SW 1271 (cell line): ENCODE data around the gene FBXO44.
A peak's percentile ranks its signal among the peaks of the same experiment; 100 is the strongest.

Source experiments
- DNase-seq, 2 experiments: peaks; one replicate each; lab custom pipeline; 2025; lab: John Stamatoyannopoulos, UW

The FBXO44 gene

DNA sequence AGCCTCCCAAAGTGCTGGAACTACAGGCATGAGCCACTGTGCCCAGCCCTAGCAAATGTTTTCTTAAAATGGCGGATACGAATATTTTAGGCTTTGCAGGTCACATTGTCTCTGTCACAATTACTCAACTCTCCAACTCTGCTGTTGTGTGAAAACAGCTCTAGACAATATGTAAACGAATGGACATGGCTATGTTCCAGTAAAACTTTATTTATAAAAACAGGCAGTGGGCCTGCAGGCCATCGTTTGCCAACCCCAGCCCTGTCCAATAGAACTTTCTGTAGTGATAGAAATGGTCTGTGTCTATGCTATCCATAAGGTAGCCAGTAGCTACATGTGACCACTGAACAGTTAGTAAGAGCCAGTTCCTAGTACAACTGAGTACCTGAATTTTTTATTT is 5.1 kb downstream of the FBXO44 start:
- no peak for DNase-seq

DNA sequence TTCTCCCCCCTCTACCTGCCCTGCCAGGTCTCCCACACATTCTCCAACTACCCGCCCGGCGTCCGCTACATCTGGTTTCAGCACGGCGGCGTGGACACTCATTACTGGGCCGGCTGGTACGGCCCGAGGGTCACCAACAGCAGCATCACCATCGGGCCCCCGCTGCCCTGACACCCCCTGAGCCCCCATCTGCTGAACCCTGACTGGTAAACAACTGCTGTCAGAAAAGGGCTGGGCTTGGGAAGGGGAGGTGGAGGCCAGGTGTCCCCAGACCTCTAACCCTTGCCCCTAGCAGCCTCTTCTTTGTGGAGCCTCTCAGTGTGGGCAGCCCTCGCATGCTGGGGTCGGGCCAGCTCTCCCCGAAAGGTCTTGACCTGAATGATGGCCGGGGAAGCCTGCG is 6.4 kb downstream of the FBXO44 start:
- DNase-seq = no peak

DNA sequence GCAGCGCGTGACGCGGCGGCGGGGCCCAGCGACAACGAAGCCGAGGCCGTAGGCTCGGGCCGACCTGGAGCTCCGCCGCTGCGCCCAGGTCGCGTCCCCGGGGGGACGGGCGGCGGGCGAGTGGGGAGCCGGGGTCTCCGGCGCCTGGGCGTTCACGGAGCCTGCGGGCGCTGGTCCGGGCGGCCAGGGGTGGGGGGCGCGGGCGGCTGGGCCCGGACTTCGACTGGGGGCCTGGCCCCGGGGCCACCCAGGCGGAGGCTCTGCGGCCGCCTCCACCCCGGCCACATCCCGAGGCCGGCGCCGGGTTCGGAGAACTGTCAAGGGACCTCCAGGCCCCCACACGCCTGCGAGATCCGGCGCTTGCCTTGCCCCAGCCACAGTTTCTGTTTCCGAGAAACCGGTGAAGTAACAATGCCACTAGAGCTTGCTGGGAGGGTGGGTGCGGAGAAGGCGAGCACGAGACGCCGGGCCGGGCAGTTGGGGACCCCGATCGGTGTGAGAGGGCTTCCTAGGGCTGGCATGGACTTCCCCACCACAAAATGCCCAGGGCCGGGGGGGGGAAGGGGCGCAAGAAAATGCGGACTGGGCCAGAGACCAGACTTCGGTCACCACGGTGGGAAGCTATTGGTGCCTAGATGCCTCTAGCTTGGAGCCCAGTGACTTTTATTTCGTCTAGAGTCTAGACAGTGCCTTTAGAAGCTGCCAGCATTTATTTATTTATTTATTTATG is 9.8 kb downstream of the FBXO44 start:
- no peak for DNase-seq

DNA sequence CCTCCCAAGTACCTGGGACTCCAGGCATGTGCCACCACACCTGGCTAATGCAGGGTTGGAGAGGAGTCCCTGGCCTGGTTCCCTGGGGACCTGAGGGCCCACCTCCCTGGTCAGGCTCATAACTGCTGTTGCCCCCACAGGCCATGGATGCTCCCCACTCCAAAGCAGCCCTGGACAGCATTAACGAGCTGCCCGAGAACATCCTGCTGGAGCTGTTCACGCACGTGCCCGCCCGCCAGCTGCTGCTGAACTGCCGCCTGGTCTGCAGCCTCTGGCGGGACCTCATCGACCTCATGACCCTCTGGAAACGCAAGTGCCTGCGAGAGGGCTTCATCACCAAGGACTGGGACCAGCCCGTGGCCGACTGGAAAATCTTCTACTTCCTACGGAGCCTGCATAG is 13.8 kb downstream of the FBXO44 start:
- no peak for DNase-seq

DNA sequence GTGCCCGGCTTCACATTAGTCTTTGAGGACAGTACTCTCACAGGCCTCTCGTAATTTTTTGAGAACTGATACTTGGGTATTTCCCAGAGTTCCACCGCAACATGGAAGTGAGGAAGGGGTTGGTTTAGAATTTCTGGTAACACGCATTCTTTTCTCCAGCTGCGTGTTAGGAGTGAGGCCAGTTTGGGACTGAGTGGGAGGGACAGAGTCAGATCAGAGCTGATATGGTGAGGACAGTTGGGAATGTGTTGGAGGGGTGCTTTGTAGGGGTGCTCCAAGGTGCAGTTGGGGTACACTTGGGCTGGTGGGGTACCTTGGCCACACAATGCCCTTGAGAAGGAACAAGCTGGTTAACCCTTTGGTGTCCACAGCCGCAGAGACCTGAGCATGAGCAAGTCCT is 16.1 kb downstream of the FBXO44 start:
- DNase-seq = no peak

DNA sequence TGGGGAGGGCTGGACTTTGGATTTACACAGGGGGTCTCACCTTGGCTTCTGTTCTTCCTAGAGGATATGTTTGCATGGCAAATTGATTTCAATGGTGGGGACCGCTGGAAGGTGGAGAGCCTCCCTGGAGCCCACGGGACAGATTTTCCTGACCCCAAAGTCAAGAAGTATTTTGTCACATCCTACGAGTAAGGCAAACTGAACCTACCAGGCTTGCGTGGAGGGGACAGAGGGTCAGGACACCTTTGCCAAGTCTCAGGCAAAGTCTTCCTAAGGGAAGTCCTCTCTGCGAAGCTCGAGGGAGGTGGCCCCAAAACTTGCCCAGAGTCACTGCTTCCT is 16.5 kb downstream of the FBXO44 start:
- no peak for DNase-seq

DNA sequence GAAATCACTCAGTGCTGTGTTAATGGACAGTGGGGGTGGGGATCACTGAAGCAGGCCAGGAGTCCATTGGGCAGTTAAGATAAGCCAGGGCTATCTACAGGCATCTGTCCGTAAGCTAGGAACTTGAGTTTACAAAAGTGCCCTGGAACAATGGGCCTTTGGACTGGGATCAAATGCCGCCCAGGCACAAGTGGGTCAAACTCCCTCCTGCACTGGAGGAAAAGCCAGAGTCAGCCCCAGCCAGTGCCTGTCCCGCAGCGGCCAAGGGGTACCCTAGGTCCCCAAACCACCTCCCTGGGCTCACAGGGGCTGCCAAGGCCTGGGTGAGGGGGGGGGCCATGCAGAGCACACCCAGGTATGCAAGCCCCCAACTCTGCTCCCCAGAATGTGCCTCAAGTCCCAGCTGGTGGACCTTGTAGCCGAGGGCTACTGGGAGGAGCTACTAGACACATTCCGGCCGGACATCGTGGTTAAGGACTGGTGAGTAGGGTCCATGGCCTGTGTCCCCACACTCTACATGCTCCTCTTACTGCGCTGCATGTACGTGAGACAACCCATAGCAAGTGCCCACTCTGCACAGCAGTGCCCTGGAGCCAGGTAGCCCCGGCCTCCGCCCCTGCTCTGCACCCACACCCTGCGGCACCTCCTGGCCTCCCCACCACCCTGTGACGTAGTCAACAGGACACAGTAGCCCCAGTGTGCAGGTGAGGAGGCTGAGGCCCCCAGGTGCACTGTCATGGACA is 17.0 kb downstream of the FBXO44 start:
- DNase-seq = no peak

DNA sequence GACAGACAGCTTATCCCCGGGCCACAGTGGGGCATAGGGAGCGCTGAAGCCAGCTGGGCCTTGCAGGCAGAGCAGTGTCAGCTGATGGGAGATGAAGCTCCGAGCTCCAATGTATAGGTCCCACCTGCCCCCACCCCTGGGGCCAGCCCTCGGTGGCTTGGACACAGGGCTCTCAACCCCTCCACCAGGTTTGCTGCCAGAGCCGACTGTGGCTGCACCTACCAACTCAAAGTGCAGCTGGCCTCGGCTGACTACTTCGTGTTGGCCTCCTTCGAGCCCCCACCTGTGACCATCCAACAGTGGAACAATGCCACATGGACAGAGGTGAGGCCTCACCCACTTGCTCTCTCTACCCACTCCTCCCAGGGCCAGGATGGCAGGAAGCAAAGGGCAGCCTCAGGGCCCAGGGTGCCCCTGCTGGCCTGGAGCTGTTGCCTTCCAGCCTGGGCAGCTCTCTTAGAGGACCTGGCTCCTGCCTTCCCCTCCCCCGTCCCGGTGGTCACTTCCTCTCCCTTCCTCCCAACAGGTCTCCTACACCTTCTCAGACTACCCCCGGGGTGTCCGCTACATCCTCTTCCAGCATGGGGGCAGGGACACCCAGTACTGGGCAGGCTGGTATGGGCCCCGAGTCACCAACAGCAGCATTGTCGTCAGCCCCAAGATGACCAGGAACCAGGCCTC is 18.6 kb downstream of the FBXO44 start:
- DNase-seq = no peak

DNA sequence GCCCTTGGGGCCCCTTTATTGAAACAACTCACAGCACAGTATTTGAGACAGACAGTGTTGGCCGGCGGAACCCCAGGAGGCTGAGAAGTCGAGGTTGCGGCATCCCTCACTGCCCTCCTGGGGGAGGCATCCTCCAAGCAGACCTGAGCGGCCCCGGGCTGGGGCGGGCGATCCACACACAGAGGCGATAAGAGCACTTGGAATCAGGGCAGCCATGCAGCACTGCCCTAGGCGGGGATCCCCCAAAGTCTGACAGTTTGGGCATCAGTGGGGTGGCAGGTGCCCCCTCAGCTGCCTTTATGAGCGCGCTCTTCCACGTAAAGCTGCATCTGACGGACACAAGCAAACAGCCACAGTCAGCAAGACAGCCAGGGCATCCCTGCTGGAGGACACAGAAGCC is 19.8 kb downstream of the FBXO44 start:
- DNase-seq = no peak

DNA sequence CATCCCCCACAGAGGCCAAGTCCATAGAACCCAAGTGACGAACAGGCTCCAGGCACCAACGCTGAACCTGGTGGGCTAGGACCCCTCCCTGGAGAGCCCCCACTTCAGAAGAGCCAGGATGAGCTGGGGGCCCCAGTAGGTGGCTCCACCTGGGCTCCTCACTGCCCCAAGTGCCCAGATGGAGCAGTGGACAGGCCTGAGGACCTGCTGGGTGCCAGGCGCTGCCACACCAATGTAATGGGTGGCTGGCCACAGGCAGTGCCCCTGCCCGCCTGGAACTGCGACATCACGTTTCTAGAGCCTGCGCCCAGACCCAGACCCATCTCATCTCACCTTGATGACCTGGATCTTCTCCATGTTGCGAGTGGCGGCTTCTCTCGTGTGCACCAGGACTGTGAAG is 20.6 kb downstream of the FBXO44 start:
- no peak for DNase-seq

DNA sequence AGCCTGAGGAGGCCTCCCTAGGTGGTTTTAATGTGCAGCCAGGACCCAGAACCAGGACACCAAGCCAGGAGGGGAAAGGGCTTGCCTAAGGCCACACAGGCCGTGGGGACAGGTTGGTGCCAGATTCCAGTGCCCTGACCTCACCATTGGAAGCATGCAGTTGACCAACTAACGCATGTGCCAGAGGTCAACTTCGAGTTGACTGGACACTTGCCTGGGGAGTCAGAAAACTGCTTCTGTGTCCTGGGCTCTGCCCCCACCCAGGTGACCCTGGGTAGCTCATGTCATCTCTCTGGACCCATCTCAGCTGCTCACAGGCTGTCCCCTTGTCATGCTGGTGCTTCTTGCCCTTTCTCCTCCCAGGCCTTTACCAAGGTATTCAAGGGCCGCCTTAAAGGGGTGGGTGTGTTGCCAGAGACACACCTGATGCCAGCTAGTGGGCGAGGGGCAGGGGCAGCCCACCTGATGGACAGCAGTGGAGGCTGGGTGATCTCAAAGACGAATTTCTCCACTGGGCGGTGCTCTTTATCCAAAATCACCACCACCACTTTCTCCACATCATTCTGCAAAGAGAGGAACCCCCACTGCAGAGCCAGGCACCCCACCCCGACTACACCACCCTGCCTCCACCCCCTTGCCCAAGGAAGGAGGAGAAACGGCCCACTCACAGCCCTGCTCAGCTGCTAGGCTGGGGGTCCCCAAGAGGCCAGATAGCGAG is 21.9 kb downstream of the FBXO44 start:
- DNase-seq = no peak

DNA sequence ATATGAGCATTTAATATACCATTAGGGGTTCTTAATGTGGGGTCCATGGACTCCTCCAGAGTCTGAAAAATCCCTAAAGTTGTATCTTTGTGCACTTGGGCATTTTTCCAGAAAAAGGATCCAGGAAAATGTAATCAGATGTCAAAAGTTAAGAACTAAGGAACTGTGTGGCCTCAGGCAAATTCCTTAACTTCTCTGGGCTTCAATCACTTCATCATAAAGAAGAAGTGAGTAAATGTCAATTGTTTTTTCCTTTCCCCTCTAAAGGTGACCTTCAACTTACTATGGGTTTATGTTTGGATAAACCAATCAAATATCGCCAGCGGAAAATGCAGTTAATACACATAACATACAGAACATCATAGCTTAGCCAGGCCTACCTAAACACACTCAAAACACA is 23.8 kb downstream of the FBXO44 start:
- no peak for DNase-seq

DNA sequence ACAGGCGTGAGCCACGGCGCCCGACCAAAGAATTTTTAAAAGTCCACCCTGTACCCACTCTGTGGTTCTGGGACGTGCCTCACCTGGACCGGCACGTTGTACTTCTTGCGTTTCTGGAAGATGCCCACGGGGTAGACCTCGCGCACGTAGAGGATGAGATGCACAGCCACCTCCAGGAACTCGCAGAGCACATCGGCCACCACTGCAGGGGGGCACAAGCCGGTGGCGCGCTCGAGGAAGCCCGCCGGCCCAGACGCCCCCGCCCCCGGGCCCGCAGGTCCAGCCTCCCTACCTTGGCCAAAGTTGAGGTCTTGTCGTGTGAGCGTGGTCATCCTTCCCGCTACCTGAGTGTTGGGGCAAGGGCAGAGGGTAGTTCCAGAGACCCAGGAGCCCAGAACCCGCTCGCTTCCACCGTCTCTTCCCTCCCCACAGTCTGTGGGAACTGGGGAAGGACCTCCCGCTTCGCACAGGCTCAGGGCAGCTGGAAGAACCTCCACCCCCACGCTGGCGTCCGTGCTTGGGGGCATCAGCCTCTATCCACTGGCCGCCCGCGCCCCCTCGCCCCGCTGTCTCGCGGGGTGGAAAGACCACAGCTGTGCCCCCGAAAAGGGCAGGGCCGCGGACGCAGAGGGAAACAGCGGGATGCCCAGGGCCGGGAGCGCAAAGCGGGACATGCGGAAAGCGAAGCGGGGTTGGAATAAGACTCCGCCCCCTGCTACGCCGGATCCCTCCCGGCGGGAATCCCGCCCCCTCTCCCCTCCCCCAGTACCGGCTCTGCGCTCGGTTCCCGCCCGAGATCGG is 25.8 kb downstream of the FBXO44 start:
- DNase-seq = peak in 1 of 2 experiments; percentile 43

DNA sequence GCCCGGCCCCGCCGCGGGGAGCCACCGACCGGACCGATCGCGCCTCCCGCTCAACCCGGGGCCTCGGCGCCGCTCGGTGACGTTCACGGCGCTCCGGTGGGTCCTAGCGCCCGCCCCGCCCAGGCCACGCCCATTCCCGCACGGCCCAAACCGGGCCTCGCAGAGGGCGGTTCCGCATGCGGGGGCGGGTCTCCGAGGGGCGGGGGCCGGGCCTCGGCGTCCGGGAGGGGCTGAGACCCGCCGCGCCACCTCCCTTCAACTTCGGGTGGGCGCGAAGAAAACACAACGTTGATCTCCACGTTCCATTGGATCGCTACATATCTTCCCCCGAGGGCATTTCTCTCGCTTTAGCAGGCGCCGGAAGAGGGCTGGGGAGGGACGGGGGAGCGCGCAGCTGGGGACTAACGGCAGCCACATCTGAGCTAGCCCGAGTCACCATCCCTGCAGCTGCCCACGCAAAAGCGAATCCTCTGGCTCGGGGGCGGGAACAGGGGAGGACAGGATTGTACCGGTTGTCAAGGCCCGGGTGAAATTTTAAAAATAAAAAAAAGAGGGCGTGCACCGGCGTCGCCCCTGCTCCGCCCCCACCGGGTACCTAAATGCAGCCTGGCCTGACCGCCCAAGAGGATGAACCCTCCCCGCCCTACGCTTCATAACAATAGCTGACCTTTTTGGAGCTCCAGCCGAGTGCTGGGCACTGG is 26.5 kb downstream of the FBXO44 start, which contains the start of gene MAD2L2:
Gene MAD2L2 (minus strand): TSS at position 78 of the 701 bp plus-strand sequence. CDS start 547 bp downstream, outside the sequence.
- DNase-seq = peak; percentile 41 to 61

DNA sequence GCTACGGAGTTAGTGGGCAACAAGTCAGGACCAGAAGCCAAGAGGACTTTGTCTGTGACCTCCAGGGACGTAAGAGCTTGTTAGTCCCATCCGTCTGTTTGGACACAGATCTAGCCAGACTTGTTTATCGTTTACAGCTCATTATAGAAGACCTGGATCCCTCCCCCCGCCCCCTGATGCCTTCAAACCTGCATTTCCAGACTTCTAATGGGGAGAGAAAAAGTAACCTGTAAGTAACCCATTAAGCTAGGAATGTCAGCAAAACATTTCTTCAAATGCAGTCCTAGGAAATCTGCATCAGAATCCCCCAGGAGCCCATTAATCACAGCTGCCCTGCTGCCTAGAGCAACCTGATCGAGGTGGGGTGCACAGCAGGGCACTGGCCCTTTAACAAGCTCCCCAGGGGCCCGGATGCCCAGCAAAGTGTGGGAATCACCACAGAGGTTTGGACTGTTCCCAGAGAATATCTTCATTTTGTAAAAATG is 27.7 kb downstream of the FBXO44 start:
- DNase-seq = no peak

DNA sequence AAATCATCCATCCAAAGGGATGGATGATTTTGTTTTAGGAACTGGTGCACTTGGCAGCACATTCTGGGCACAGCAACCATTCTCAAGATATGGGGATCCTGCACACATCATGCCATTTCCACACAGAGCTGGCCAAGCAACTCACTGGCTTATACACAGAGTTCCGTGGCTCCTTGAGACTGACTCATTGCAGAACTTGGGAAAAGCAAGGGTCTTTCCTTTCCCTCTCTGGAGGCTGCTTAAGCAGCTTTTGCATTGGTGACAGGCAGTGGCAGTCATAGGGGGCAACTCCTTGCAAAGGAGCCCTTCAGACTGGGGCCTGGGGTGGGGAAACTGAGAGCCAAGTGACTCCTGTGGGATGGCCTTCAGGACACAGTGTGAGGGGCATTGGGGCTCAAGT is 28.1 kb downstream of the FBXO44 start:
- DNase-seq = no peak

DNA sequence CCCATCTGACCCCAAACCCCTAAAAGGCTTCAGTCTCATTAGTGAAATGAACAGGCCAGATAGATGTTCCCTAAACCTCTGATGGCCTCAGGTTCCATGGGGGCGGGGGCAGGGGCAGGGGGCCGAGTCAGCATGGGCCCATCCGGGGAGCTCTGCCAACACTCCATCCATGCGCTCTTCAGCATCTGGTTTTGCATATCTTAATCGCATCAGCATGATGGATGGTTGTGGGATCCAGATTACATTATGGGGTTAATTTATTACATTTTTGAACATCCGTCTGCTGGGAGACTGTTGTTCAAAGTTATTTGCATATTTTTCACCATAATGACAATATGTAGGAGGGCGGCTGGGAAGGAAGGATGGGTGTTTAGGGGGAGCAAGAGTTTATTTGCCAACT is 29.4 kb downstream of the FBXO44 start:
- DNase-seq = no peak

DNA sequence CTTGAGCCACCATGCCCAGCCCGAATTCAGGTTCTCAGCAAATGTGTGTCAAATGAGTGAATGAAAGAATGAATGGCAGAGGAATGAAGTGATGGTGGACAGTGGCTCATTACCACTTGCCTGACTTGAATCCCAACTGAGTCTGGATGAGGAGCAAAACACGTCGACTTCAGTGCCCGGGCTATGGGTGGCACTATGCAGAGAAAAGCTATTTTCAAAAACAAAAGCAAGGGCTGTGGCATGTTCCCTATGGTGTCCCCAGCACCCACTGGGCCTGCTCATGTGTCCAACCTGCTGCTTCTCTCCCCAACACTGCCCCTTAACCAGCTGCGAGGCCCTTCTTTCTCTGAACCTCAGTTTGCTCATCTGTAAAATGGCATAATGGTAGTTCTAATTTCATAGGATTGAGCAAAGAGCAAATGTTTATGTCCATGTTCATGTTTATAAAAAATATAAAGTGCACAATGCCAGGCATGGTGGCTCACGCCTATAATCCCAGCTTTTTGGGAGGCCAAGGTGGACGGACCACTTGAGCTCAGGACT is 30.6 kb downstream of the FBXO44 start:
- no peak for DNase-seq

DNA sequence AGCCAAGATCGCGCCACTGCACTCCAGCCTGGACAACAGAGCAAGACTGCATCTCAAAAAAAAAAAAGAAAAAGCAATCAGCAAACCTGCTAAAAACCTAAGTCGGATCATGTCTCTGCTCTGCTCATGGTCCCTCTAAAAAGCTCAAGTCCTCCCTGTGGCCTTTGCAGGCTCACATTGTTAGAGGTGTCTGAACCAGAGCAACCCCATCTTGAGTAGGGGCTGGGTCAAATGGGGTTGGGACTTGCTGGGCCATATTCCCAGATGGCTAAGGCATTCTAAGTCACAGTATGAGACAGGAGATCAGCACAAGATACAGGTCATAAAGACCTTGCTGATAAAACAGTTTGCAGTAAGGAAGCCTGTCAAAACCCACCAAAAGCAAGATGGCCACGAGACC is 33.8 kb downstream of the FBXO44 start:
- no peak for DNase-seq
